Measurements from ENCODE around the gene MARCHF3.

- TF ChIP-seq CTCF (IDR thresholded peaks at IDR 0.05; ENCODE audit: low read length) (peak; percentile 60), EZH2 (optimal IDR thresholded peaks at IDR 0.05; ENCODE audit: low read depth, low read length) (no peak), EZH2phosphoT487 (IDR thresholded peaks at IDR 0.05; ENCODE audit: low read length) (no peak)
Measured at GRCh38 chr5:127029581-127030258, 638 bp downstream of the MARCHF3 start.

Measured in MM.1S (cell line).